B cell (primary cell): ENCODE results near the gene SLC2A13.

ENCODE experiments used
- EZH2 ChIP-seq: IDR thresholded peaks from 2 replicates; pipeline ENCODE4 v1.6.1; 2012; ENCODE audit warnings: borderline replicate concordance, low read depth, mild to moderate bottlenecking, moderate library complexity, low read length; ENCODE audit not compliant: insufficient read depth, poor library complexity, severe bottlenecking
- TF ChIP-seq, protein P1 (sequence below): fragments of 200-600 bp; IDR thresholded peaks from one replicate; pipeline ENCODE4 v1.8.0; 2022; ENCODE audit warnings: antibody characterized with exemption, mild to moderate bottlenecking

- TF ChIP-seq, protein P1, sequence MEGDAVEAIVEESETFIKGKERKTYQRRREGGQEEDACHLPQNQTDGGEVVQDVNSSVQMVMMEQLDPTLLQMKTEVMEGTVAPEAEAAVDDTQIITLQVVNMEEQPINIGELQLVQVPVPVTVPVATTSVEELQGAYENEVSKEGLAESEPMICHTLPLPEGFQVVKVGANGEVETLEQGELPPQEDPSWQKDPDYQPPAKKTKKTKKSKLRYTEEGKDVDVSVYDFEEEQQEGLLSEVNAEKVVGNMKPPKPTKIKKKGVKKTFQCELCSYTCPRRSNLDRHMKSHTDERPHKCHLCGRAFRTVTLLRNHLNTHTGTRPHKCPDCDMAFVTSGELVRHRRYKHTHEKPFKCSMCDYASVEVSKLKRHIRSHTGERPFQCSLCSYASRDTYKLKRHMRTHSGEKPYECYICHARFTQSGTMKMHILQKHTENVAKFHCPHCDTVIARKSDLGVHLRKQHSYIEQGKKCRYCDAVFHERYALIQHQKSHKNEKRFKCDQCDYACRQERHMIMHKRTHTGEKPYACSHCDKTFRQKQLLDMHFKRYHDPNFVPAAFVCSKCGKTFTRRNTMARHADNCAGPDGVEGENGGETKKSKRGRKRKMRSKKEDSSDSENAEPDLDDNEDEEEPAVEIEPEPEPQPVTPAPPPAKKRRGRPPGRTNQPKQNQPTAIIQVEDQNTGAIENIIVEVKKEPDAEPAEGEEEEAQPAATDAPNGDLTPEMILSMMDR = no peak
- TF ChIP-seq EZH2 = no peak
Observed at GRCh38 chr12:40013847-40014246, 92.0 kb downstream of the SLC2A13 start.
